Mesenteric fat pad (tissue), 1 donor: ENCODE measurements around the gene TMEM229B. TPM values are rescaled to one million over a fixed set of nuclear protein-coding genes. Genes with fewer than 3 reads are reported as not detected.

Source experiments
- DNase-seq: peaks from one replicate; pipeline ENCODE4 v3.0.0-alpha.2; 2020; ENCODE audit warnings: low spot score
- total RNA-seq: library from RNA; stranded (reverse); fragmentation: NEBNext Ultra II Directional; extraction: Animal tissue kit (Norgen Biotek cat#: 25700); gene quantifications from one replicate; pipeline ENCODE4 v1.2.1, GENCODE V29; 2021
- donor health status: DM: yes; HTN: yes; CAD: no.

TMEM229B gene
- total RNA-seq, 1 donor from 2014 or later = 1.7 TPM

DNA sequence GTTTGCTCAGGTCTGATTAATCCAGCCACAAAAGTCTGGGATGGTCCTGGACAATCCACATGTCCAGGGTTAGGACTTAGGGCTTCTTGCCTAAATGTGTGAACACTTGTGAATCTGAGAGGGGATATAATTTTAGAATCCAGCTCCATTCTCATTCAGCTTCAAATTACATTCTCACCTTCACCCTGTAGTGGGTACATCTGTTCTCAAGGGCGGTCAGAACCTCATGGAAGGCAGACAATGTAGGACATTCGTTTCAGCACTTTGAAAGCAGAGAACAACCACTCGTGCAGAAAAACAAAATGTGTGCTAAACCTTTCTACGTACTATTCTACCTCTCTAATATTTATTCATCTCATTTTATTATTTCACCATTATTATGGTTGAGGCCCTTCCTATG lies 1.2 kb downstream of the TMEM229B start:
- DNase-seq = no peak

DNA sequence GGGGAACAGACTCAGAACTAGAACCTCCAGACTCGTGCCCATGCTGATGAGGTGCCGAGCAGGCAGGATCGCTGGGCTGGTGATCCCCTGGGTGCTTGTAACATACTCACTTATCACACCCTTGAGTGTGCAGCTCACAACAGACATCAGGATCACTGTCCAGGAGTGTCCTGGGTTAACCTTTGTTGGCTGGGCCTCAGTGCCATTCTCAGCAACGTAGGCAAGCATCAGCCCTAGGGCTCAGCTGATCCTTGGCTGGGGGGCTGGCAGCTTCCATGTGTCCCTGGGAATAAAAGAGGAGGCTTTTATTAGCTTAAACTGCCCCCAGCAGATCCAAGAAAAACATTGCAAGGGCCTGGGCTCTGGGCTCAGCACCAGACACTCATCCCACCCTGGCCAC lies 1.6 kb downstream of the TMEM229B start:
- no peak for DNase-seq

DNA sequence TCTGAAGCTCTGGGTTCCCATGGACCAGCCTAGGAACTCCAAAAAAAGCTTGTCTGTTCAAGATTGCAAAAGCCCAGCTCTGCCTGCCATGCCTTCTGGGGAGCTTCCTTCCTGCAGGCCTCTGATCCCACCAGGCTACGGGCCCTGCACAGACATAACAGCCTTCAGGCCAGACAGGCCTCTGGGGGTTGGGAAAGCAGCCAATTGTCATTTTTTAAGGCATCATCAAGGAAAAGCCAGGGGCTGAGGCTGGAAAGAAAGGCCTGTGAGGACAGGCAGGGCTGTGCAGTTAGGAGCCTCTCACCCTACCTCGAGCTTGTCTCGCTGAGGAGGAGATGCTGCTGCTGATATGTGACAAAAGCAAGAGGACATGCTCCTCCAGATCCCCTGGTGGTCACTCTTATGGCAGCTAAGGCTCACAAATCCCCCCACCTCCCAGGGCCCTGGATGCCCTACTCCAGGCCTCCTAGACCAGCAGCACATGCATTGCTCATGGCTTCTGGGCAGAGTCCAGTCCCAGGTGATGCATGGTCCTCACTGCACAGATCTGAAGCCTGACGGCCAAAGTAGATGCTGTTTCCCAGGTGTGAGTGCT lies 2.9 kb downstream of the TMEM229B start:
- DNase-seq = no peak

DNA sequence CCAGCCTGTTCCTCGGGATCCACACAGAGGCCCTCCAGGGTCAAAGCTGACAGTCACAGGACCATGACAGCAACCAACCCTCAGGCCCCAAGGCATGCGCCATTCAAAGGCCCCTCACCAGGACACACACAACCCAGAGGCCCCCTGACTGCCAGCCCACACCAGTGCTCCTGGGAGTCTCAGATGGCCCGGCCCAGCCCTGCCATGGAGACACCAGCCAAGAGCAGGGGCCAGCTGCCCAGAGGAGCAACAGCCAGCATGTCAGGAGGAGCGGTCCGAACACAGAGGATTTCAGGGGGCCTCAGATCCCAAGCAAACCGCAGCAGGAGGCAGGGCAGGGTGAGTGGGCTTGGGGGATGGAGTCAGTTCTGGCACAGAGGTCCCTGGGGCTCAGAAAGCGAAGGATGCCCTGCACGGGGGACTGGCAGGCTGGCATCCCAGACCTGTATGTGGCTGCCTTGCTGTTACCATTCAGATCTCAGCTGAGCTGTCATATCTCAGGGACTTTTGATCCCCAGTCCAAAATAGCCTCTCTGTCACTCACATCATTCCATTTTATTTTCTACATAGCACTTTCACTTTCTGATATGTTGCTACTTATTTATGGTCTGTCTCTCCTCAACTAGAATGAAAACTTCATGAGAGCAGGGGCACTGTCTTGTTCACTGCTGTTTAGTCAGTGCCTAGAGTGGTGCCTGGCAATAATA lies 4.8 kb downstream of the TMEM229B start:
- no peak for DNase-seq

DNA sequence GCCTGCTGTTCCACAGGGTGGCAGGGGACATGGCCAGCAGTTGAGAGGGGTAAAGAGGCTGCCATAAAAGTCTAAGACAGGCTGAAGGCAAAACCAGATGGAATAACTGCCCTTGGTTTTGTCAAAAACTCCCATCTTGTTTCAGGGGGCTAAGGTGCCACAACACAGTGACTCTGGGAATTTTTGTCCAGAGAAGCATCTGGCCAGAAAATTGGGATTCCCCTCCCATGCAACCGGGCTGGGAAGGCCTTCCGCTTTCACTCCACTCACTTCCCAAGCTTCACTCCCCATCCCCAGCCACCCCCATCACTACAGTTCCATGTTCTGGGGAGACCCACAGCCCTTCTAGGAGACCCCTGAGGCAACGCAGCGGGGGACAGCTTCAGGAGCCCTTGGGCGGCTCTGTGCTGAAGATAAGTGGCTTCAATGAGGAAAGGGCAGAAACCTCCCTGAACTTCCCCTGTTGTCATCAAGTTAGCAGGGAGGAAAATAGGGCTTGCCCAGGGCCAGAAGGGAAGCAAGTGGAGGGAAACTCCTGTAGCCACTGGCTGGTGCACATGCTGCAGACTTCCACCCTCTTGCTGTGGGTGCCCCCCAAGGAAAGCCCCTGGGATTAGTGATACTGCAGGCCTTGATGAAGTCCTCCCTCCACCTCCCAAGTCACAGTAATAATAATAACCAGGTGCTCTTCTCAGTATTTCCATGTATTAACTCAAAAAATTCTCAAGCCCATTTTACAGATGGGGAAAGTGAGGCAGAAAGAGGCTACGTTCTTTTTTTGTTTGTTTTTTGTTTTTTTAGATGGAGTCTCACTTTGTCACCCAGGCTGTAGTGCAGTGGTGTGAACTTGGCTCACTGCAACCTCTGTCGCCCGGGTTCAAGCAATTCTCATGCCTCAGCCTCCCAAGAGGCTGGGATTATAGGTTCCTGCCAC lies 6.0 kb downstream of the TMEM229B start:
- DNase-seq = no peak

DNA sequence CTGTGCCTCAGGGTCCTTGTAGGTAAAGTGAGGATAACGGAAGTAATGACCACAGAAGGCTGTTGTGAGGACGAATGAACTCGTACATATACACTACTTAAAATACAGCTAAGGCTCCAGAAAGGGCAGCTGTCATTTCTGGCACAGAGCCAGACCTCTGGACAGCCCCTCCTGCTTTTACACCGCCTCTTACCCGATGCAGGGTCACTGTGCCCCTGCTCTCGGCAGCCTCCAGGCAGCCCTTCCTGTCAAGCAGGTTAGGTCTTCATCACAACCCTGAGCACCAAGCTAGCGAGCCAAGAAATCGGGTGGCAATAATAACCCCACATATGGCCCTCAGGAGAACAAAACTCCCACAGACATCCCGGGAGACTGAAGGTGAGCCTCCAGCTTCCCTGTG lies 8.5 kb downstream of the TMEM229B start:
- DNase-seq = no peak

DNA sequence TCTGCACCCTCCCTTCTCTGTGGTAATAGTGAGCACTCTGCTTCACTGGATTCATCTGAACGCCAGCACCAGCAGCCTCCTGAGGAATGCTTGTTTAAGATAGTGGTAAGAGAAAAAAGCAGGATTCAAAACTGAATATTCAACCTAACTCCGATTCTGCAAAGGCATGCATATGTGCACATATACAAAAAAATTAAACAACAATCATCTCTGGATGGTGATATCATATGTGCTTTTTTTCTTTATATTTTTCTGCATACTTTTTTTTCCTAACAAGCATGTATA lies 9.8 kb downstream of the TMEM229B start:
- no peak for DNase-seq

DNA sequence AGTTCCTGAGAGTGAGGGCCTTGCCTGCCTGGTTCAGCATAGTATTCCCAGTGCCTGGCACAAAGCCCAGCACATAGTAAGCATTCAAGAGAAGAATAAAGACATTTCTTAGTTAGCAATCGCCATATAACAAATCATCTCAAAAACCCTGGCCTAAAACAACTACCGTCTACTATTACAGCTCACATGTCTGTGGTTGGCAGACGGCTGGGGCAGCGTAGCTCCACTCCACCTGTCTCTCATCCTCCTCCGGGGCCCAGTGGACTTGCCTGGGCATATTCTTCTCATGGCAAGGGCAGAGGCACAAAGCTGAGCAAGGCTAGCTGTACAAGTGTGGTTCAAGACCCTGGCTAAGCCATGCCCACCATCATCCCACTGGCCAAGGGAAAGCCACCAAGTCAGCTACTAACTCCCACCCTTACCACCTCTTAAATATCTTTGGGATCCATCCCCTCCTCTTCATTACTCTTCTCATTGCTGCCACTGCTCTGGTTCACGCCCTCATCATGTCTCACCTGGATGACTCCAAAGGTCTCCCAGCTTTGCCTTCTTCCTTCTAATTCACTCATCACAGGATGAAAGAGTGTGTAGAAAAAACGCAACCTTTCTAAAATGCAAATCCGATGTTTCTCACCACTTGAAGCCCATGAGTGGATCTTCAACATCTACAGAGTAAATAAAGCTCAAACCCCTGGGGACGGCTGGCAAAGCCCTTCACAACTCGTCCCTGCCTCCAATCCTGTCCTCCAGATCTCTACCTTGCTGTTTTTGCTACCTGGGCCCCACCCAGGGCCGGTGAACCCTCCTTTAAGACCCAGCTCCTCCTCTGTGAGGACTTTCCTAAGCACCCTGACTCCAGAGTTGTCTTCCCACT lies 10.4 kb downstream of the TMEM229B start:
- DNase-seq = no peak

DNA sequence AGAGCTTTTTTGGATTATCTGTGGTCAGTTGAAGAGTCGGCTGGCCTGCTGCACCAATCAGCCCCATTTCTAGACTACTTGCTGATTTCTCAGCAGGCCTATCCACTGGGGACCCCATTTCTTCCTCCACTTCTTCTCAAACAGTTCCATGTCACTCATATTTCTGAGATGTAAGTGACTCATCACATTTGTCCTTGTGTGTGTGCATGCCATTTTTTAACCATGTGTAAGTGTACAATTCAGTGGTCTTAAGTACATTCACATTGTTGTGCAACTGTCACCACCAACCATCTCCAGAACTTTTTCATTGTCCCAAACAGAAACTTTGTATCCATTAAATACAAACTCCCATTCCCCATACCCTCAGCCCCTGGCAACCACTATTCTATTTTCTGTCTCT lies 14.2 kb downstream of the TMEM229B start:
- no peak for DNase-seq

DNA sequence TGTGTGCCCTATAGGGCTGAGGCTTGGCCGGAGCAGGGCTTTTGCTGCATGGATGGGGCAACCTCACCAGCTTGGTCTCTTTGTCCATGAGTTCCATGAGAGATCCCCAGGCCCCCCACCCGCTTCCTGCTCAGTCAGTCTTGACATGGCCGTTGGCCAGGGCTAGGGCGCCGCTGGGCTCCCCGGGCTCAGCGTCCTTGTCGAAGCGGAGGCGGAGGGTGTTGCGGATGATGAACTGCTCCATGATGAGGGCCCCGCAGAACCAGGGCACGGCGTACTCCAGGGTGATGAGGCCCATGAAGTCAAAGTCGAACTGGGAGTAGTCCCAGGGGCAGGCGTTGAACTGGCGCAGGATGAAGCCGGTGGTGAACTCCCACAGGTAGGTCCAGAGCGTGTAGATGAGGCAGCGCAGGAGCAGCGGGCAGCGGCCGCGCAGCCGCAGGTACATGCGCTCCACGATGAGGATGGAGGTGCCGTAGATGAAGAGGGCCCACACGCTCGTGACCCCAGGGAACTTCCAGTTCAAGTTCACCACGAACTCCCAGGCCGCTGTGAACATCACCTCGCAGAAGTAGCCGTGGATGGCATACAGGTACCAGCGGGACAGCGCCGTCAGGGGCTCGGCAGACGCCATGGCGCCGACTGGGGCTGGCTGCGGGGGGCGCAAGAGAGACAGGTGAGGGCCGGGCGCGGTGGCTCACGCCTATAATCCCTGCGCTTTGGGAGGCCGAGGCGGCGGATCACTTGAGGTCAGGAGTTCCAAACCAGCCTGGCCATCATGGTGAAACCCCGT lies 15.0 kb downstream of the TMEM229B start:
- DNase-seq = no peak

DNA sequence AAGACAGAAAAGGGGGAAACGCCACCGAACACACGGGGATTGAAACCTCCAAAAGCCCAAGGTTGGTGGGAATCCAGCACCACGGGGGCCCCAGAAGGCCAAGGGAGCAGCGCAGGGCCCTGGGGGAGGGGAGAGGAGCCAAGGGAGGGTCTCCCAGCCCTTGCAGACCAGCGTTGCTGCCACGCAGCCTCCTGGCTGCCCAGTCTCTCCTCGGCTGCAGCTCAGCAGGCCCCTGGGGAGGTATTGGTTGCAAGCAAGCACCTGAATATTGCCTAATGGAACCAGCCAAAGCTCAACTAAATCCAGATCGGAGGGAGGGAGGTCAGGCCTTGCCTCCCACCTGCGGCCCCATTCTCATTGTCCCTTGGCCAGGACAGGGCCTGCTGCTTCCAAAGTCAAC lies 15.8 kb downstream of the TMEM229B start:
- DNase-seq = no peak

DNA sequence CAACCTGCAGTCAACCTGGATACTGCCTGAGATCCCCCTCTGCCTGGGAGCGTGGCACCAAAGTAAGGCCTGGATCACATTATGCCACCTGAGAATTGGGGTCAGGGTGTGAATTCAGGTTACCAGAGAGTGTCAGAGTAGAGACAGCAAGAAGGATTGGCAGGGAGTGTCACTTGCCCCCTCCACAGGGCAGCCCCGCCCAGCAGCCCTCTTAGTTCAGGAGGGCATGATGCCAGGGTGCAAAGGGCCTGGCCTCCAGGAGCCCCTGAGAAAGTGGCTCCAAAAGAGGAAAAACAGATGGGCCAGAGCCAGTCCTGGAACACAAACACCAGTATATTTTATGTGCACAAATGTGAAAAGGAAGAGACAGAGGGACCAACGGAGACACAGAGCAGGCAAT lies 18.6 kb downstream of the TMEM229B start:
- no peak for DNase-seq

DNA sequence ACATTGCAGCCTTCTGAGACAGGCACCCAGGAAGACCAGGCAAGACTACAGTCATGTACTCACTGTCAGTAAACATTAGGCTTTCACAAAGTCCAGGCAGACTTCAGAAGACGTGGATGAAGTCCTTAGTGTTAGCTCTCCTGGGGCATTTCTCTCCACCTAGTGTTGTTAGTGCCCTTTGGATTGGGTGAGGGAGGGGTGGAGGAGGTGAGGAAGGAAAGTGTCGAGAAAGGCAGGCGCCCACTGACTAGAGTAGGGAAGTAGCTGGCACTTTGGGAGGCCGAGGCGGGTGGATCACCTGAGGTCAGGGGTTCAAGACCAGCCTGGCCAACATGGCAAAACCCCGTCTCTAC lies 20.2 kb downstream of the TMEM229B start:
- no peak for DNase-seq

DNA sequence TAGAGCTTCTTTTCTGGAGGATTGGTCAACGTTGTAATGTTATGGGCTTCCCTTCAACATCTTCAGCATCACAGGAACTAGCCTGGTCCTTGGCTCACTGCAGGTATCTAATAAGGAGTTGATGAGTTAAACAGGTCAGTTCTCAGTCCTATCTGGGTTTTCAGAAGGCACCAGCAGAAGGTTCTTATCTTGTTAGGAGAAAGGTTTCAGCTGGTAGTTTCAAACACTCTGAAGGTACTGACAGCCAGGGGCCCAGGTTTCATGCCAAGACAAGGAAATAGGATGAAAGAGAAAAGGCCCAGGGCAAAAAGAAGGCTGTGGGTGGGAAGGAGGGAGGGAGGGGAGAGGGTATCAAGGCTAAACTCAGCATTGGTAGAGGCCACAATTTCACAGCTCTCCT lies 21.4 kb downstream of the TMEM229B start:
- DNase-seq = no peak

DNA sequence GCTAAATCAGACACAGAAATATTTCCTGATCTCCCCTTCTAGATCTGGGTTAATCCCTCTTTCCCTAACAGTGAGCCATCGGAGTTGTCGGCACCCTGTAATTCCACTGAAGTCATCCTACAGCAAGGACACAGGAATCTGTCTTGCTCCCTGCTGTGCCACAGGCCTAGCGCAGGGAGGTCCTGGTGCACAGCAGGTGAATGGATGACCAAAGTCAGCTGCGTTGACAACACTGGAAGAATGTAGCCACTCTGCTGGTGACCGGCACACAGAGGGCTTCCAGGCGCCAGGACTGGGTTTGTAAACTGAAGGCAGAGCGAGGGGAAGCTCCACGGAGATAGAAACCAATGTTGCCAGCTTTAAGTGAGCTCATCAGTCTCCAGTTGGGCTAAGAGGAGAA lies 23.6 kb downstream of the TMEM229B start:
- no peak for DNase-seq

DNA sequence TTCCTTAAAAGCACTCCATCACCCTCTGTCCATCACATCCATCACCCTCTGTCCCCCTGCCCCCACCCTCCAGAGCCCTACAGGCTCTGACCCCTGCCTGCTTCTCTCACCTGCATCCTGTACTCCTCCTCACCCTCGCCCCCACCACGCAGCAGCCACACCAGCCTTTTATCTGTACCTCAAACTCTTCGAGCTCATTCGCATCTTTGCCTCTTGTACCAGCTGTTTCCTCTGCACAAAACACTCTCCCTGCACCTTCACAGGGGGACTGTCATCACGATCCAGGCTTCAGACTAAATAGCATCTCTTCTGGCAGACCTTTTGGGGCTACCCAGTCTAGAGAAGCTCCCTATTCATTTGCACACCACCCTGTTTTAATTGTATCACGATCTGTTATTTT lies 24.1 kb downstream of the TMEM229B start:
- DNase-seq = no peak

DNA sequence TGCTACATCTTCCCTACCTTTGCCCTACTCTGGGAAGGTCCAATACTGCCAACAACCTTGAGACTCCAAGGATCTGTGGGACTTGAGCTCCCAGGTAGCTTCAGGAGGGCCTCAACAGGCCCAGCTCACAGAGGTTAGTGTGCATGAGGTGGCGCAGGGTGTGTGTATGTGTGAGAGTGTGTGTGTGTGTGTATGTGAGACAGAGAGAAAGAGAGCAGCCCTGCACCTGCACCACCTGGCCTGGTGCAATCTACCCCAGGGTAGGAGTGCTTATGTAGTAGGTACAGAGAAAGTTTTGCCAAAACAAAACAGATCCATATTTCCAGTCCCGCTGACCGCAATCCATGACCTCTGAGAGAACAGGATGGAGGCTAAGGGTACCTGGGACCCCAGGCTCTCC lies 24.6 kb downstream of the TMEM229B start:
- DNase-seq = no peak

DNA sequence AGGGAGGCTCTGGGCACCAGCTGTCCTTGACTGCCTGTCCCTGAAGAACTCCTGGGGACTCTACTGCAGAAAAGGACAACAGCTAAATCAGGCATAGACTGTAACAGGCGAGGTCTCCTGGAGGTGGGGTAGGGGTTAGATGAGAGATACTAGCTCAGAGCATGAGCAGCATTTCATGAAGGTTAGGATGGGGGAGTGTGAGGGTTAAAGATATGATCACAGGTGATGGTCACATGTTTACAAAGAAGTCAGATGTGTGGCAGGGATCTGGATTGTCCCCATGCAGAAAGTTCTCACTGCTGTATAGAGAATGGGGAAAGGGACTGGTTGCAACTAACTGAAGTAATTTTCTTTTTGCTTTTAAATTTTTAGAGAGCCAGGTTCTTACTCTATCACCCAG lies 26.5 kb downstream of the TMEM229B start:
- no peak for DNase-seq

DNA sequence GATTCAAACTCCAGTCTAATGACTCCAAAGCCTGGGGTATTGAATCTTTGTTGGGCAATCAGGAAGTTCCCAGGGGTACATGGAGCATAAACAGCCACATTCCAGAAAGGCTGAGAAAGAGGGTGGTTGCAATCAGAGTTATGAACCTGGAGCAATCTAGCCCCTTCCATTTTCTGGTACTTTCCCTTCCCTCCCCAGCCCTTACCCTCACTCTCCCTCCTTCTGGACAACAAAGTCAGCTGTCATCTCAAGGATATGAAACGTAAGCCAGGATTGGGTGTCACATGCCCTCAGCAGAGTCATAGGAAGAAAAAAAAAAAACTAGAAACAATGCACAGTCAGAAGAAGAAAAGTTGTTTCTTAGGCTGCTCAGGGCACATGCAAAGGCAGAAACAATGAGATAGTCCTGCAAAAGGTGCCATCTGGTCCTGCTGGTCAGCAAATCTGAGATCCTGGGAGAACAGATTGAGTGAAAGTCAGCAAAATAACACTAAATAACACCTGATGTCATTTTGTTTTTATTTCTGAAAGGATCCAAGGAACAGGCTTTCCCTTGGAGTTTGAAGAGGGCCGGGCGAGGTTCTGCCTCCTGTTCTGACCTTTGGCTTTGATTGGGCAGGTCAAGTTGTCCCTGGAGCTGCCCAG lies 27.1 kb downstream of the TMEM229B start:
- no peak for DNase-seq

DNA sequence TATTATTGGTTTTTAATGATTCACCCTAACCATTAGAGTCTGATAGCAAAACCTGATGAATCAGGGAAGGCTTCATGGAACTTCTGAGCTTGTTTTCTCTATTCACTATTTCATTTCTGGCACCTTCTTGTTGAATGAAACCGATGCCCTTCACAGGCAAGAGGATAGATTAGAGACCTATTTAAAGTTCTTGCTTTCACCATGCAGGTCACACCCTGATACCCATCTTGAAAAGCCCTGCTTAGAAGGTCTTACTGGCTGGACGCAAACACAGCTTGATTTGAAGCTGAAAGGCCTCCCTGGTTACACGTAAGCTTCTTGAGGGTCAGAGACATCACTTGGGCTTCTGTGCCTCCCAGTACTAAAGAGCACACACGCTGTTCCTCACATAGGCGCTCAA lies 29.2 kb downstream of the TMEM229B start:
- DNase-seq = no peak
